ENCODE results near the gene THOC1. TPM values are rescaled to one million over a fixed set of nuclear protein-coding genes. Genes with fewer than 3 reads are reported as not detected.

THOC1 gene
- total and polyA plus RNA-seq, 2 of the 8 experiments (the other 6 are each of a cell fraction or from before 2014, with no cell fraction given), result 19.1 to 66.4 TPM

DNA sequence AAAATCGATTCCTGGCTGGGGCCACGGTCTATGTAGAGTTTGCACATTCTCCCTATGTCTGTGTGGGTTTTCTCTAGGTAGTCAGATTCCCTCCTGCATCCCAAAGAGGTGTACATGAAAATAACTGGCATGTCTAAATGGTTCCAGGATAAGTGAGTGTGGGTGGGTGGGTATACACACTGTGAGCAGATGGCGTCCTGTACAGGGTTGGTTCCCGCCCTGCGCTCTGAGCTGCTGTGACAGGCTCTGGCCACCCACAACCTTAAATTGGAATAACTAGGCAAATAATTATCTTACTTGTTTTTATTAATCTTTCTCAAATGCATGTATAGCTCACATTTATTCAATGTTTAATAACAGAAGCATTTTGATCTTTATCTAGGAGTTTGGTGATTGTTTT, 16.3 kb downstream of the THOC1 start:
- Histone ChIP-seq H3K27me3 (replicated peaks in 1 of 4; ENCODE audit: control insufficient read depth in 3 of 4, extremely low read depth in 1 of 4, insufficient read depth in 3 of 4, low read length in 3 of 4) (no peaks in the 10 kb centered on the region), H4K20me1 (replicated peaks in 1 of 2; ENCODE audit: control insufficient read depth in 1 of 2, insufficient read depth in 2 of 2, low read length in 2 of 2) (peaks cover 0 to 3% of the 10 kb centered on the region in 2 experiments), H3K9me3 (ENCODE audit: insufficient read depth in 2 of 2, low read depth in 1 of 2, low read length in 1 of 2) (no peaks in the 10 kb centered on the region), H4K5ac (ENCODE audit: insufficient read length, low read depth, low read length) (no peak overlapping the region), H3K4me1 (replicated peaks in 1 of 4; ENCODE audit: control insufficient read depth in 3 of 4, insufficient read depth in 4 of 4, low read length in 3 of 4) (no peaks in the 10 kb centered on the region), H2AK5ac (ENCODE audit: low read depth, low read length) (no peak overlapping the region), H3K56ac (replicated peaks; ENCODE audit: insufficient read length, low read depth, low read length) (no peak overlapping the region), H3K36me3 (ENCODE audit: control insufficient read depth in 2 of 4, insufficient read depth in 4 of 4, low read length in 3 of 4) (peaks cover 14 to 82% (median 47%) of the 10 kb centered on the region in 4 experiments), H4K91ac (replicated peaks; ENCODE audit: insufficient read length, low read length) (no peak overlapping the region), H2AFZ (ENCODE audit: low read length) (no peak overlapping the region), H3K14ac (ENCODE audit: insufficient read length) (no peak overlapping the region), H3K27ac (ENCODE audit: low read depth, low read length) (no peak overlapping the region), H2BK5ac (ENCODE audit: low read depth, low read length) (no peak overlapping the region), H2BK20ac (ENCODE audit: low read length) (no peak overlapping the region), H3K23me2 (ENCODE audit: low read depth, low read length) (no peaks in the 10 kb centered on the region), H2BK120ac (replicated peaks; ENCODE audit: low read depth, low read length) (no peak overlapping the region), H3K4me2 (ENCODE audit: insufficient read depth in 1 of 2, low read depth in 2 of 2, low read length in 2 of 2) (no peak overlapping the region), H3K18ac (ENCODE audit: extremely low read depth, low read length) (no peak overlapping the region), H3K79me2 (ENCODE audit: control insufficient read depth in 1 of 2, insufficient read depth in 2 of 2, low read length in 2 of 2) (no peaks in the 10 kb centered on the region), H4K8ac (ENCODE audit: extremely low read depth, insufficient read depth, low read length) (no peak overlapping the region), H3K23ac (ENCODE audit: insufficient read length) (no peak overlapping the region), H2BK12ac (ENCODE audit: low read depth, low read length) (no peak overlapping the region), H3K9ac (replicated peaks in 1 of 4; ENCODE audit: extremely low read depth in 1 of 4, low read depth in 3 of 4, low read length in 3 of 4) (no peak overlapping the region), H3K4ac (replicated peaks; ENCODE audit: insufficient read length, low read depth, low read length) (no peak overlapping the region), H2BK15ac (ENCODE audit: low read length) (no peak overlapping the region), H3K79me1 (ENCODE audit: low read depth, low read length) (no peaks in the 10 kb centered on the region), H3K4me3 (ENCODE audit: extremely low read depth in 1 of 4, insufficient read depth in 2 of 4, low read depth in 3 of 4, low read length in 4 of 4) (no peak overlapping the region)
- no peak for DNase-seq (ENCODE audit: low read depth in 1 of 2, low spot score in 2 of 2)
- TF ChIP-seq SIRT6 (IDR thresholded peaks at IDR 0.05; ENCODE audit: low read length) (no peak), SRF (IDR thresholded peaks at IDR 0.05; ENCODE audit: low read depth, low read length) (no peak), NRF1 (IDR thresholded peaks at IDR 0.05; ENCODE audit: low read depth, low read length) (no peak), CEBPB (IDR thresholded peaks at IDR 0.05; ENCODE audit: low read depth, low read length) (no peak), SIX5 (IDR thresholded peaks at IDR 0.05; ENCODE audit: low read depth, low read length) (no peak), USF2 (IDR thresholded peaks at IDR 0.05; ENCODE audit: low read length) (no peak), JUND (IDR thresholded peaks at IDR 0.05; ENCODE audit: low read length) (no peak), KDM1A (IDR thresholded peaks at IDR 0.05; ENCODE audit: borderline replicate concordance, low read length) (no peak), HDAC6 (IDR thresholded peaks at IDR 0.05; ENCODE audit: low read depth, low read length) (no peak), CBX5 (IDR thresholded peaks at IDR 0.05; ENCODE audit: low read depth, low read length) (no peak), CHD1 (IDR thresholded peaks at IDR 0.05; ENCODE audit: low read depth, low read length) (no peak), KDM5A (IDR thresholded peaks at IDR 0.05; ENCODE audit: low read length) (no peak), TEAD4 (IDR thresholded peaks at IDR 0.05; ENCODE audit: low read depth, low read length) (no peak), TAF1 (IDR thresholded peaks at IDR 0.05; ENCODE audit: low read depth, low read length) (no peak), ASH2L (IDR thresholded peaks at IDR 0.05; ENCODE audit: low read length) (no peak), CTBP2 (IDR thresholded peaks at IDR 0.05; ENCODE audit: borderline replicate concordance, insufficient read depth, insufficient read length, low read length) (no peak)
- ChIA-PET POLR2A (ENCODE audit: partially characterized antibody) (no interaction called here), CTCF (ENCODE audit: partially characterized antibody) (no interaction called here)
- FAIRE-seq, result no peak
- 96% methylated on average over 5 of the region's 5 CpGs; no CpG with 5 or more reads in 1 of the 2 experiments for WGBS, 2 experiments (ENCODE audit: extremely low coverage in 1 of 2, insufficient coverage in 1 of 2, insufficient read length in 1 of 2, insufficient replicate concordance in 2 of 2, low coverage in 1 of 2, low lambda C conversion rate in 2 of 2, missing lambda C conversion rate in 1 of 2)

Measured in H1 (cell line).